ENCODE measurements around the gene SYDE1.

DNA sequence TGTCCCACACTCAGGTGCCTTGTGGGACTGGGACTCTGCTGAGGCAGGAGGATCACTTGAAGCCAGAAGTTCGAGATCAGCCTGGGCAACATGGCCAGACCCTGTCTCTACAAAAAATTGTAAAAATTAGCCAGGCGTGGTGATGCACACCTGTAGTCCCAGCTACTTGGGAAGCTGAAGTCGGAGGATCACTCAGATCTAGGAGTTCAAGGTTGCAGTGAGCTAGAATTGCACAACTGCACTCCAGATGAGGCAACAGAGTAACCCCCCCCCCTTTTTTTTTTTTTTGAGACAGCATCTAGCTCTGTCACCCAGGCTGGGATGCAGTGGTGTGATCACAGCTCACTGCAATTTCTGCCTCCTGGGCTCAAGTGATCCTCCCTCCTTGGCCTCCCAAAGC lies 11.0 kb upstream of the SYDE1 start:
- TF ChIP-seq CTCF (IDR thresholded peaks at IDR 0.05) (no peak), POLR2A (IDR thresholded peaks at IDR 0.05) (no peak)

Measured in gastroesophageal sphincter (tissue), 3 donors.